Astrocyte (in vitro differentiated cells and primary cell): Measurements from ENCODE around the gene TMEM69. TPM values are rescaled to one million over a fixed set of nuclear protein-coding genes. Genes with fewer than 3 reads are reported as not detected.

Experiments
- DNase-seq: peaks from one replicate; pipeline ENCODE4 v3.0.0-alpha.2; 2010; ENCODE audit warnings: low read depth
- FAIRE-seq: peaks from 2 replicates; lab custom pipeline; 2011; peaks lifted over from hg19 to GRCh38; lab: Jason Lieb, UNC
- H2AFZ ChIP-seq: 2 replicates; pipeline ENCODE4 v1.6.0; 2012; ENCODE audit warnings: low read depth, low read length, inconsistent platforms
- H3K27ac ChIP-seq: 2 replicates; pipeline ENCODE4 v1.5.1; 2011; ENCODE audit warnings: low read depth, low read length, inconsistent platforms
- H3K27me3 ChIP-seq: 2 replicates; pipeline ENCODE4 v1.6.0; 2011; ENCODE audit warnings: low read length, inconsistent platforms; ENCODE audit not compliant: insufficient read depth
- H3K36me3 ChIP-seq: 2 replicates; pipeline ENCODE4 v1.5.1; 2011; ENCODE audit warnings: low read length, inconsistent platforms; ENCODE audit not compliant: insufficient read depth
- H3K4me1 ChIP-seq: 2 replicates; pipeline ENCODE4 v1.5.1; 2011; ENCODE audit warnings: low read length, inconsistent platforms; ENCODE audit not compliant: insufficient read depth
- H3K4me2 ChIP-seq: 2 replicates; pipeline ENCODE4 v1.6.0; 2012; ENCODE audit warnings: low read length, inconsistent platforms
- H3K4me3 ChIP-seq: 2 replicates; pipeline ENCODE4 v1.5.1; 2011; ENCODE audit warnings: low read depth, mild to moderate bottlenecking, low read length, inconsistent platforms; ENCODE audit not compliant: insufficient read depth
- H3K79me2 ChIP-seq: 2 replicates; pipeline ENCODE4 v1.6.0; 2012; ENCODE audit warnings: mild to moderate bottlenecking, low read length, inconsistent platforms; ENCODE audit not compliant: insufficient read depth
- H3K9ac ChIP-seq: 2 replicates; pipeline ENCODE4 v1.6.0; 2012; ENCODE audit warnings: mild to moderate bottlenecking, low read length, inconsistent platforms
- H3K9me3 ChIP-seq: 2 replicates; pipeline ENCODE4 v1.5.1; 2012; ENCODE audit warnings: low read depth, mild to moderate bottlenecking, low read length, inconsistent platforms; ENCODE audit not compliant: insufficient read depth
- H4K20me1 ChIP-seq: 2 replicates; pipeline ENCODE4 v1.6.0; 2012; ENCODE audit warnings: low read length, inconsistent platforms; ENCODE audit not compliant: insufficient read depth
- H3K27ac Mint-ChIP-seq: one replicate; pipeline ENCODE4 v1.8.0; 2021; ENCODE audit warnings: mild to moderate bottlenecking, mixed read lengths; ENCODE audit not compliant: unreplicated experiment
- H3K27me3 Mint-ChIP-seq: one replicate; pipeline ENCODE4 v1.8.0; 2021; ENCODE audit warnings: low read depth, mixed read lengths; ENCODE audit not compliant: unreplicated experiment
- H3K36me3 Mint-ChIP-seq: one replicate; pipeline ENCODE4 v1.8.0; 2021; ENCODE audit warnings: low read depth, mixed read lengths; ENCODE audit not compliant: unreplicated experiment
- H3K4me1 Mint-ChIP-seq: one replicate; pipeline ENCODE4 v1.8.0; 2021; ENCODE audit warnings: low read depth, mixed read lengths; ENCODE audit not compliant: unreplicated experiment
- H3K4me3 Mint-ChIP-seq: one replicate; pipeline ENCODE4 v1.8.0; 2021; ENCODE audit warnings: mild to moderate bottlenecking, moderate library complexity, mixed read lengths; ENCODE audit not compliant: unreplicated experiment
- H3K9me3 Mint-ChIP-seq: one replicate; pipeline ENCODE4 v1.8.0; 2021; ENCODE audit warnings: mild to moderate bottlenecking, mixed read lengths; ENCODE audit not compliant: unreplicated experiment
- CTCF ChIP-seq: IDR thresholded peaks from 2 replicates; pipeline ENCODE4 v1.5.1; 2011; ENCODE audit warnings: low read depth, mild to moderate bottlenecking, inconsistent platforms, low read length, moderate library complexity; ENCODE audit not compliant: insufficient read depth
- EZH2 ChIP-seq: IDR thresholded peaks from 2 replicates; pipeline ENCODE4 v1.6.1; 2012; ENCODE audit warnings: mild to moderate bottlenecking, low read length, inconsistent platforms; ENCODE audit not compliant: insufficient read depth
- total RNA-seq: library from RNA; stranded (reverse); gene quantifications from 2 replicates; pipeline ENCODE4 v1.2.1, GENCODE V29; 2021

Gene TMEM69
- total RNA-seq, 1 donor from 2014 or later: 23.3 TPM

- H3K9me3 Mint-ChIP-seq: no peaks in the 10 kb centered on the region
- Histone ChIP-seq H3K9me3 (no peaks in the 10 kb centered on the region), H3K4me1 (no peaks in the 10 kb centered on the region), H3K4me3 (no peak overlapping the region), H3K27ac (no peak overlapping the region), H3K79me2 (peaks cover 18% of the 10 kb centered on the region), H3K36me3 (peaks cover 28% of the 10 kb centered on the region), H3K4me2 (no peak overlapping the region), H2AFZ (no peak overlapping the region), H3K9ac (no peak overlapping the region), H3K27me3 (no peaks in the 10 kb centered on the region), H4K20me1 (peaks cover 22% of the 10 kb centered on the region)
- no peak overlapping the region for H3K4me3 Mint-ChIP-seq
- DNase-seq (no peak), FAIRE-seq (no peak)
- no peak overlapping the region for H3K27ac Mint-ChIP-seq
- H3K36me3 Mint-ChIP-seq: peaks cover 13% of the 10 kb centered on the region
- H3K27me3 Mint-ChIP-seq: no peaks in the 10 kb centered on the region
- H3K4me1 Mint-ChIP-seq: peaks cover 2% of the 10 kb centered on the region
- TF ChIP-seq CTCF (no peak), EZH2 (no peak)
These were observed 44.7 kb upstream of the TMEM69 start for GRCh38 chr1:45643321-45643720.

DNA sequence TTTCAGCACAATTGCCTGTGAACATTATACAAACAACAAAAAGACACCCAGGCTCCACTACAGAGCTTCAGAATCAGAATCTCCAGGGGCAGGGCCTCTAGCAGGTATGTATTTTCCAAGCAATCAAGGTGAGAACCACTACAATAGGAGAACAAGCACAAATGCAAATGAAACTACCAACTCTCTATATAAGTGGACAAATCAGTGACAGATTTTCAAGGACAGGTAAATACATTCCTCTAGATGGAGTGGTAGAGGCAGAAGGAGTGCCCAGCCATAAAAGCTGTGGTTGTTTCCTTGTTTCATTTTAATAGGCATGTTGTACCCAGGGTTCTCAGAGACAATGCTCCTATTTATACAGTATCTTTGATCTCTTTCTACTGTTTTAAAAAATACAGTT, 44.0 kb upstream of the TMEM69 start:
- Histone ChIP-seq H3K9me3 (no peaks in the 10 kb centered on the region), H3K79me2 (peaks cover 19% of the 10 kb centered on the region), H3K36me3 (peaks cover 22% of the 10 kb centered on the region), H3K27ac (no peak overlapping the region), H3K4me3 (no peak overlapping the region), H4K20me1 (peaks cover 24% of the 10 kb centered on the region), H3K4me2 (no peak overlapping the region), H2AFZ (no peak overlapping the region), H3K27me3 (no peaks in the 10 kb centered on the region), H3K4me1 (no peaks in the 10 kb centered on the region), H3K9ac (no peak overlapping the region)
- no peak for TF ChIP-seq CTCF
- TF ChIP-seq EZH2: no peak
- Mint-ChIP-seq H3K27ac (no peak overlapping the region), H3K4me3 (no peak overlapping the region), H3K4me1 (peaks cover 2% of the 10 kb centered on the region), H3K9me3 (no peaks in the 10 kb centered on the region), H3K27me3 (no peaks in the 10 kb centered on the region), H3K36me3 (peaks cover 14% of the 10 kb centered on the region)
- no peak for DNase-seq
- FAIRE-seq: no peak

GRCh38 chr1:45644661-45645060, 43.3 kb upstream of the TMEM69 start:
- H3K27ac ChIP-seq: no peak overlapping the region
- Mint-ChIP-seq H3K27ac (no peak overlapping the region), H3K4me3 (no peak overlapping the region), H3K4me1 (peaks cover 2% of the 10 kb centered on the region), H3K27me3 (no peaks in the 10 kb centered on the region), H3K9me3 (no peaks in the 10 kb centered on the region), H3K36me3 (peaks cover 14% of the 10 kb centered on the region)
- no peaks in the 10 kb centered on the region for H3K27me3 ChIP-seq
- no peak for DNase-seq
- no peaks in the 10 kb centered on the region for H3K9me3 ChIP-seq
- no peak for TF ChIP-seq EZH2
- no peak for TF ChIP-seq CTCF
- peaks cover 18% of the 10 kb centered on the region for H3K36me3 ChIP-seq
- H3K4me1 ChIP-seq: no peaks in the 10 kb centered on the region
- no peak overlapping the region for H3K9ac ChIP-seq
- H3K79me2 ChIP-seq: peaks cover 19% of the 10 kb centered on the region
- peaks cover 25% of the 10 kb centered on the region for H4K20me1 ChIP-seq
- no peak for FAIRE-seq
- H3K4me2 ChIP-seq: no peak overlapping the region
- H3K4me3 ChIP-seq: no peak overlapping the region
- H2AFZ ChIP-seq: no peak overlapping the region
